Measurements from ENCODE around the gene CST3.
A peak's percentile ranks its signal among the peaks of the same experiment; 100 is the strongest.

Gene CST3

DNA sequence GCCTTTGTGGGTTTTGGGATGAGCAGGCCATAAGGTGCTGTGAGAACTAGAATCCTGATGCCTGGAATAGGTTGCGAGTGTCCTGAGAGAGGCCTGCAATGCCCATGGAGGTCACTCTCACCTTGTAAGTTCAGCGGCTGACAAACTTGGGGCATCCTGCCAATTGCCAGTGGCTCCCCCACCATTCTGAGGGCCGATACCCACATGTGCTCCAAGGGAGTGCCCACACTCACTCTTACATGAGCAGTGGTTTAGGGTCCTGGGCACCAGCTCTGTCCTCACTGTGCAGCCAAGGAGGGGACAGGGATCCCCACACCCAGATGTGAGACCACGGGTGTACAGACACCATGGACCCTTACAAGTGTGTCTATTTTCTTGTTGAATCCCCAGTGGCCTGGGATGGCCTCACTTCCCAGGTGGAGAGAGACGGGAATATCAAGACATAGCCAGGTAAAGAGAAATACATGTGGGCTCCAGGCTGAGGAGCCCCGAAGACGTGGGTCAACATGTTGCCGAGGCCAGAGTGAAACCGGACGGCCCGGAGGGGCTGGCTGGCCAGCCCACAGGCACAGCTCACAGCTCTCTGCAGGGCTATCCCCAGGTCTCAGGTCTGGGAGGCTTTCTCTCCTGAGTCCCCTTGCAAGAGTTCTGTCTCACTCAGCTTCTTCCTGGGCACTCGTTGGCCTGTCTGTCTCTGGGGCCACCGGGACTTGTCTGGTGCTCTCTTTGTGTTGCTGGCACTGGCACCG is 30.1 kb downstream of the CST3 start:
- Histone ChIP-seq H4K20me1 (ENCODE audit: insufficient read depth) (no peaks in the 10 kb centered on the region), H3K27me3 (ENCODE audit: insufficient read depth, low read depth) (no peaks in the 10 kb centered on the region), H3K4me2 (no peak overlapping the region), H3K27ac (no peak overlapping the region), H3K79me2 (ENCODE audit: insufficient read depth, low read depth) (no peaks in the 10 kb centered on the region), H3K4me3 (IDR thresholded peaks at IDR 0.05; ENCODE audit: insufficient read depth, low read depth, low read length) (no peak overlapping the region), H3K9ac (no peak overlapping the region), H3K36me3 (ENCODE audit: insufficient read depth) (no peaks in the 10 kb centered on the region), H3K4me1 (ENCODE audit: low read depth, poor library complexity, severe bottlenecking) (no peaks in the 10 kb centered on the region), H2AFZ (ENCODE audit: low read depth) (no peak overlapping the region)
- TF ChIP-seq, protein P1, sequence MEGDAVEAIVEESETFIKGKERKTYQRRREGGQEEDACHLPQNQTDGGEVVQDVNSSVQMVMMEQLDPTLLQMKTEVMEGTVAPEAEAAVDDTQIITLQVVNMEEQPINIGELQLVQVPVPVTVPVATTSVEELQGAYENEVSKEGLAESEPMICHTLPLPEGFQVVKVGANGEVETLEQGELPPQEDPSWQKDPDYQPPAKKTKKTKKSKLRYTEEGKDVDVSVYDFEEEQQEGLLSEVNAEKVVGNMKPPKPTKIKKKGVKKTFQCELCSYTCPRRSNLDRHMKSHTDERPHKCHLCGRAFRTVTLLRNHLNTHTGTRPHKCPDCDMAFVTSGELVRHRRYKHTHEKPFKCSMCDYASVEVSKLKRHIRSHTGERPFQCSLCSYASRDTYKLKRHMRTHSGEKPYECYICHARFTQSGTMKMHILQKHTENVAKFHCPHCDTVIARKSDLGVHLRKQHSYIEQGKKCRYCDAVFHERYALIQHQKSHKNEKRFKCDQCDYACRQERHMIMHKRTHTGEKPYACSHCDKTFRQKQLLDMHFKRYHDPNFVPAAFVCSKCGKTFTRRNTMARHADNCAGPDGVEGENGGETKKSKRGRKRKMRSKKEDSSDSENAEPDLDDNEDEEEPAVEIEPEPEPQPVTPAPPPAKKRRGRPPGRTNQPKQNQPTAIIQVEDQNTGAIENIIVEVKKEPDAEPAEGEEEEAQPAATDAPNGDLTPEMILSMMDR (conservative IDR thresholded peaks at IDR 0.05; ENCODE audit: low read depth, low read length), result no peak

DNA sequence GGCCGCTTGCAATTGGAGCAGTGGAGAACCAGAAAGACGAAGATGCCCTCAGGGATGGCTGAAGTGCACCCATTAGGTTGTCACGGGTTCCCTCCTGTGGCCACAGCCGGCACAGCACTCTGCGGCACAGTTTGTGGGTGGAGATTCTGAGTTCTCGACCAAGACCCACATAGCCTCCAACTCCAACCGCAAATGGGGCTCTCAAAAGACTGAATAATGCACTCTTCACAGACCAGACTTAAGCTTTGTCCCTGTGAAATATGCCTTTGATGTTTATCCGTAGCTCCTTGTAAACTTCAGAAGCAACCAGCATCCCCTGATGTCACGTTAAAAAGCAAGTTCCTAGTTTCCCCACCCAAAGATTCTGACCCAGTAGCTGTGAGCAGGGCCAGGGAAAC is 31.1 kb downstream of the CST3 start:
- no peaks in the 10 kb centered on the region for H3K4me1 ChIP-seq (ENCODE audit: low read depth, poor library complexity, severe bottlenecking)
- no peak overlapping the region for H3K4me2 ChIP-seq
- no peaks in the 10 kb centered on the region for H3K79me2 ChIP-seq (ENCODE audit: insufficient read depth, low read depth)
- no peaks in the 10 kb centered on the region for H3K36me3 ChIP-seq (ENCODE audit: insufficient read depth)
- H3K4me3 ChIP-seq (IDR thresholded peaks at IDR 0.05; ENCODE audit: insufficient read depth, low read depth, low read length), result no peak overlapping the region
- TF ChIP-seq, protein P1 (conservative IDR thresholded peaks at IDR 0.05; ENCODE audit: low read depth, low read length), result peak; percentile 72
- H4K20me1 ChIP-seq (ENCODE audit: insufficient read depth), result no peaks in the 10 kb centered on the region
- H3K27me3 ChIP-seq (ENCODE audit: insufficient read depth, low read depth), result no peaks in the 10 kb centered on the region
- no peak overlapping the region for H3K9ac ChIP-seq
- H3K27ac ChIP-seq, result no peak overlapping the region
- no peak overlapping the region; the same call in 1 of the 2 replicates for H2AFZ ChIP-seq (ENCODE audit: low read depth)

DNA sequence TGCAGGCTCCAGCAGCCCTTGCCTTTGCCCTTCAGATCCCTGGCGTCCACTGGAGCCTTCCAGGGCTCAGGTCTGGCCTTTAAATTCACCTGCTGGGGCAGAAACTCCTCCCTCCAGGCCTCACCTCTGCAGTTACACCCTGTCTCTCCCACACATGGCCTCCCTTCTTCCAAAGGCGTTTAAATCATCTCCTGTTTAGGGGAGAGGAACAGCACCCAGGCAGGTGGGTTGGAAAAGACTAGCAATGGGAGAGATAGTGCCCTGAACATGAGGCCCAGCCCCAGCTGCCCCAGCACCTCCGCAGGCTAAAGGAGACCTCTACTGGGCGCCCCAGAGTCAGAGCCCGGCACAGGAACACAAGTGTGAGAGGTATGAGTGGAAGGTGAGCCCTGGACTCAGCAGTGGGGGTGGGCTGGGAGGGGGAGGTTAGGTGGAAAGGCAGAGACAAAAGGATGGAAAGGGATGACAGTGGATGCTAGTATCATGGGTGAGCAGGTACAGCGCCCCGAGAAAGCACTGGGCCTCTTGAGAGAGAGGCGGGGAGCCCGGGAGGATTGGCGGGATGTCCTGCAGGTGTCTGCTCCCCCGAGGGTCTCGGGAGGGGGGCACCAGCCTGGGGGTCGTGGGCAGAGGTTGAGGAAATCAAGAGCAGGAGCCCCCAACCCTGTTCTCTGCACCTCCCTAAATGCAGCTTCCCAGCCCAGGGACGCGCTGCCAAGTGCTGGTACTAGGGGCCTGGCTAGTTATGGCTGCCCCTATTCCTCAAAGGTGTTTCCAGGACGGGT is 31.7 kb downstream of the CST3 start, which contains the start of gene CST9:
CST9 (minus strand) TSS at position 51 of the 785 bp plus-strand sequence. CDS start 53 bp downstream, outside the sequence.
- Histone ChIP-seq H3K79me2 (ENCODE audit: insufficient read depth, low read depth) (no peaks in the 10 kb centered on the region), H3K27ac (no peak within 1 kb of the TSS), H3K4me2 (no peak within 1 kb of the TSS), H4K20me1 (ENCODE audit: insufficient read depth) (no peaks in the 10 kb centered on the region), H3K27me3 (ENCODE audit: insufficient read depth, low read depth) (no peaks in the 10 kb centered on the region), H3K4me1 (ENCODE audit: low read depth, poor library complexity, severe bottlenecking) (no peaks in the 10 kb centered on the region), H3K4me3 (IDR thresholded peaks at IDR 0.05; ENCODE audit: insufficient read depth, low read depth, low read length) (no peak within 1 kb of the TSS), H3K36me3 (ENCODE audit: insufficient read depth) (no peaks in the 10 kb centered on the region), H3K9ac (no peak within 1 kb of the TSS), H2AFZ (ENCODE audit: low read depth) (no peak within 1 kb of the TSS; the same call in 1 of the 2 replicates)
- TF ChIP-seq, protein P1 (conservative IDR thresholded peaks at IDR 0.05; ENCODE audit: low read depth, low read length), result no peak

DNA sequence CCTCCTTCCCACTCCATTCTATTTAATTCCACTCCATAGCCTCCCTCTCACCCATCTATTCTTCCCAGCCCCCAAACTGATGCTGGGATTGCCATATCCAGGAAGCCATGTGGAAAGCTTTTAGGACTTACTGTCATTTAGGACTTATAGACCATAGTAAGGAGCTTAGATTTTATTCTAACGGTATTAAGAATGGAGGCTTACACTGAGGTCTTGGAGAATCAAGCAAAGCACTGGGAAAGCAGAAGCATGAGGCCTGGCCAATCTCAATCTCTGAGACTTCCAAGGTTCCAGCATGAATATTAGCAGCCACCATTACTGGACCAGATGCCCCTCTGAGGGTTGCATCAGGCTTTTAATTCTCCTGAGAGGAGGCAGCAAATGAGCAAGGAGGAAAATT is 33.4 kb downstream of the CST3 start:
- H2AFZ ChIP-seq (ENCODE audit: low read depth), result no peak overlapping the region
- no peaks in the 10 kb centered on the region for H3K79me2 ChIP-seq (ENCODE audit: insufficient read depth, low read depth)
- no peaks in the 10 kb centered on the region for H3K36me3 ChIP-seq (ENCODE audit: insufficient read depth)
- no peaks in the 10 kb centered on the region for H3K27me3 ChIP-seq (ENCODE audit: insufficient read depth, low read depth)
- TF ChIP-seq, protein P1 (conservative IDR thresholded peaks at IDR 0.05; ENCODE audit: low read depth, low read length), result no peak
- no peak overlapping the region for H3K4me3 ChIP-seq (IDR thresholded peaks at IDR 0.05; ENCODE audit: insufficient read depth, low read depth, low read length)
- no peak overlapping the region for H3K27ac ChIP-seq
- H4K20me1 ChIP-seq (ENCODE audit: insufficient read depth), result no peaks in the 10 kb centered on the region
- no peak overlapping the region for H3K4me2 ChIP-seq
- no peaks in the 10 kb centered on the region for H3K4me1 ChIP-seq (ENCODE audit: low read depth, poor library complexity, severe bottlenecking)
- no peak overlapping the region for H3K9ac ChIP-seq

Measured in KMS-11 (cell line).